ENCODE measurements around the gene TMC7. TPM values are rescaled to one million over a fixed set of nuclear protein-coding genes. Genes with fewer than 3 reads are reported as not detected.
A peak's percentile ranks its signal among the peaks of the same experiment; 100 is the strongest.

TMC7 gene
- total RNA-seq, 4 donors from 2014 or later, result 0.31 to 0.72 (median 0.64) TPM; not detected in 1

- ATAC-seq (no peak), DNase-seq (no peak)
- Histone ChIP-seq H3K4me1 (peaks cover 21 to 25% of the 10 kb centered on the region in 2 donors), H3K36me3 (peaks cover 3 to 30% of the 10 kb centered on the region in 2 donors), H3K4me3 (no peak overlapping the region), H3K27ac (peak overlapping the region; percentile 24 to 81 (median 76)), H3K9me3 (no peaks in the 10 kb centered on the region), H3K27me3 (no peaks in the 10 kb centered on the region)
- in situ Hi-C loops (cut with MboI; ENCODE audit: low sequenced_read_pairs in 4 of 4) (loop anchor here in 1 of 4 donors (10.0 kb wide), 1 partner anchor 91 kb away; the partner anchor contains the start of gene TMC7), intact Hi-C loops (cut with DNase I; ENCODE audit: low total_unique reads) (no loop called here)
- TF ChIP-seq POLR2A (IDR thresholded peaks at IDR 0.05) (no peak), CTCF (IDR thresholded peaks at IDR 0.05 in 4 of 5, conservative IDR thresholded peaks at IDR 0.05 in 1 of 5) (no peak)
Observed at GRCh38 chr16:19075511-19075910, 91.8 kb downstream of the TMC7 start.

GRCh38 chr16:19077879-19078278 is 94.1 kb downstream of the TMC7 start:
- intact Hi-C loops (cut with DNase I; ENCODE audit: low total_unique reads) (no loop called here), in situ Hi-C loops (cut with MboI; ENCODE audit: low sequenced_read_pairs in 4 of 4) (loop anchor here in 1 of 4 donors (10.0 kb wide), 1 partner anchor 93 kb away; the partner anchor contains the start of gene TMC7)
- peaks cover 3 to 38% of the 10 kb centered on the region in 2 donors for H3K36me3 ChIP-seq

GRCh38 chr16:19083670-19084069 is 99.9 kb downstream of the TMC7 start:
- ATAC-seq, result no peak
- no peak for DNase-seq
- TF ChIP-seq POLR2A (IDR thresholded peaks at IDR 0.05) (no peak), CTCF (IDR thresholded peaks at IDR 0.05 in 4 of 5, conservative IDR thresholded peaks at IDR 0.05 in 1 of 5) (no peak)
- Histone ChIP-seq H3K4me3 (no peak overlapping the region), H3K36me3 (peaks cover 0 to 23% of the 10 kb centered on the region in 2 donors), H3K27me3 (no peaks in the 10 kb centered on the region), H3K27ac (no peak overlapping the region), H3K4me1 (peaks cover 7 to 8% of the 10 kb centered on the region in 2 donors), H3K9me3 (no peaks in the 10 kb centered on the region)
- in situ Hi-C loops (cut with MboI; ENCODE audit: low sequenced_read_pairs in 4 of 4), result loop anchor here (5.0 to 10.0 kb wide), 4 partner anchors 91 to 431 kb away; no protein-coding TSS in a partner anchor
- intact Hi-C loops (cut with DNase I; ENCODE audit: low total_unique reads), result no loop called here

More at GRCh38 chr16:19077879-19078278, 94.1 kb downstream of the TMC7 start:
- Histone ChIP-seq H3K27ac (no peak overlapping the region), H3K4me1 (peaks cover 21 to 25% of the 10 kb centered on the region in 2 donors), H3K9me3 (no peaks in the 10 kb centered on the region), H3K4me3 (no peak overlapping the region), H3K27me3 (no peaks in the 10 kb centered on the region)
- DNase-seq (no peak), ATAC-seq (no peak)
- TF ChIP-seq POLR2A (IDR thresholded peaks at IDR 0.05), result no peak
- TF ChIP-seq CTCF (IDR thresholded peaks at IDR 0.05 in 4 of 5, conservative IDR thresholded peaks at IDR 0.05 in 1 of 5), result no peak

GRCh38 chr16:19084139-19084538 is 100.4 kb downstream of the TMC7 start:
- H3K27me3 ChIP-seq, result no peaks in the 10 kb centered on the region
- H3K9me3 ChIP-seq, result no peaks in the 10 kb centered on the region
- peaks cover 0 to 18% of the 10 kb centered on the region in 2 donors for H3K36me3 ChIP-seq
- ATAC-seq, result no peak
- H3K27ac ChIP-seq, result no peak overlapping the region
- in situ Hi-C loops (cut with MboI; ENCODE audit: low sequenced_read_pairs in 4 of 4), result loop anchor here (5.0 to 10.0 kb wide), 4 partner anchors 91 to 431 kb away; no protein-coding TSS in a partner anchor
- no peak for DNase-seq
- TF ChIP-seq CTCF (IDR thresholded peaks at IDR 0.05 in 4 of 5, conservative IDR thresholded peaks at IDR 0.05 in 1 of 5) (no peak), POLR2A (IDR thresholded peaks at IDR 0.05) (no peak)
- no peak overlapping the region for H3K4me3 ChIP-seq
- intact Hi-C loops (cut with DNase I; ENCODE audit: low total_unique reads), result no loop called here
- H3K4me1 ChIP-seq, result peaks cover 7 to 8% of the 10 kb centered on the region in 2 donors
